ENCODE data around the gene CDKN2AIPNL.

- TF ChIP-seq CTCF (IDR thresholded peaks at IDR 0.05) = no peak
- no peak for TF ChIP-seq POLR2A (IDR thresholded peaks at IDR 0.05)
These were observed 20.5 kb upstream of the CDKN2AIPNL start for GRCh38 chr5:134432174-134432573.

Data from esophagus squamous epithelium (tissue), 4 donors.